Adrenal gland (tissue), 5 donors: Measurements from ENCODE around the gene NQO2.

ENCODE experiments used
- CTCF ChIP-seq, 6 experiments: fragments of 450-650 bp in 4 of 6; fragments of 200-600 bp in 2 of 6; sonication (generic) in 1 of 6; IDR thresholded peaks; 1 replicate in 5 of 6; 2 replicates in 1 of 6; pipeline versions ENCODE4 v1.5.1 to v1.8.0; 2016 to 2021; ENCODE audit warnings: antibody characterized with exemption in 6 of 6, mild to moderate bottlenecking in 2 of 6, moderate library complexity in 1 of 6
- POLR2A ChIP-seq, 2 donors: fragments of 450-650 bp; IDR thresholded peaks; one replicate each; pipeline ENCODE4 v1.6.1; 2017; ENCODE audit warnings: antibody characterized with exemption in 2 of 2, mild to moderate bottlenecking in 2 of 2, moderate library complexity in 1 of 2
- donor health status: DM: no; HTN: no; CAD: no.

GRCh38 chr6:3023663-3024483 lies 24.2 kb downstream of the NQO2 start:
- TF ChIP-seq POLR2A (IDR thresholded peaks at IDR 0.05) (peak; percentile 30 to 90), CTCF (IDR thresholded peaks at IDR 0.05) (no peak)
